ENCODE data around the gene PRG3. TPM values are rescaled to one million over a fixed set of nuclear protein-coding genes. Genes with fewer than 3 reads are reported as not detected.

The PRG3 gene
- total and polyA plus RNA-seq, 9 of the 15 experiments (the other 6 are each of a cell fraction or from before 2014, with no cell fraction given): 0.18 to 0.55 (median 0.38) TPM; not detected in 6

DNA sequence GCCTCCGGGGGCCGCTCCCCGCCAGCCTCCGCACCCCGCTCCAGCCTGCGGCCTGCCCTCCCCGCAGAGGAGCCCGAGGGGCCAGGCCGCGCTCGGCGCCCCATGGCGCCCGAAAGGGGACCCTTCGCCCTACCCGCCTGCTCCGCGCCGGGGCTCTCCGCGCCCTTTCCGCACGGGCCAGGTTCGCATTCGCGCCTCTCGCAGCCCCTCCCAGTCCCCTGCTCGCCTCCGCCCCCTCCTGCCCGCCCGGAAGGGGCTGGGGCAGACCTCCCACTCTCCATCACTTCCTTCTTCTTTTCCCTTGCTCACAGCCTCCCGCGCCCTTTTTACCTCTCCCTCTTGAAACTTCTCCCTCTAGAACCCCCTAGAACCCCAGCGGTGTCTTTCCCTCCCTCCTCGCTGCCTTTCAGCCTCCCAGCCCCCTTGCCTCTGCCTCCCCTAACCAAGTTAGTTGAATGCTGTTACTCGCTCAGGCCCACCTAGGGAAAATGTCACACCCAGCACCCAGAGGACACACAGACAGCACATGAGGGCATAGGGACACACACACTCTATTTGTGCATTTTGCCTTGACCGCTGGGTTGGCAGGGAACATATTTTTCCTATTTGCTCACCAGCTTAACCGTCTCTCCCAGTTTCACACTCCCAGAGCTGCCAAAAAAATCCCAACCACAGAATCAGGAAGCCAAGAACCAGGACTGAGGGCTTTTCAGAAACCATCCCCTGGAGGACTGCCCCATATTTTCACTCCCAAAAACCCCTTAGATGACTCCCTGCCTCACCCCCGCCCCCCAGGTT lies 46.2 kb upstream of the PRG3 start, which contains the start of gene SLC43A3 (continued):
- TF ChIP-seq, protein P1, sequence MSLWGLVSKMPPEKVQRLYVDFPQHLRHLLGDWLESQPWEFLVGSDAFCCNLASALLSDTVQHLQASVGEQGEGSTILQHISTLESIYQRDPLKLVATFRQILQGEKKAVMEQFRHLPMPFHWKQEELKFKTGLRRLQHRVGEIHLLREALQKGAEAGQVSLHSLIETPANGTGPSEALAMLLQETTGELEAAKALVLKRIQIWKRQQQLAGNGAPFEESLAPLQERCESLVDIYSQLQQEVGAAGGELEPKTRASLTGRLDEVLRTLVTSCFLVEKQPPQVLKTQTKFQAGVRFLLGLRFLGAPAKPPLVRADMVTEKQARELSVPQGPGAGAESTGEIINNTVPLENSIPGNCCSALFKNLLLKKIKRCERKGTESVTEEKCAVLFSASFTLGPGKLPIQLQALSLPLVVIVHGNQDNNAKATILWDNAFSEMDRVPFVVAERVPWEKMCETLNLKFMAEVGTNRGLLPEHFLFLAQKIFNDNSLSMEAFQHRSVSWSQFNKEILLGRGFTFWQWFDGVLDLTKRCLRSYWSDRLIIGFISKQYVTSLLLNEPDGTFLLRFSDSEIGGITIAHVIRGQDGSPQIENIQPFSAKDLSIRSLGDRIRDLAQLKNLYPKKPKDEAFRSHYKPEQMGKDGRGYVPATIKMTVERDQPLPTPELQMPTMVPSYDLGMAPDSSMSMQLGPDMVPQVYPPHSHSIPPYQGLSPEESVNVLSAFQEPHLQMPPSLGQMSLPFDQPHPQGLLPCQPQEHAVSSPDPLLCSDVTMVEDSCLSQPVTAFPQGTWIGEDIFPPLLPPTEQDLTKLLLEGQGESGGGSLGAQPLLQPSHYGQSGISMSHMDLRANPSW (CRISPR knock-in tag; IDR thresholded peaks at IDR 0.05): no peak
- no peak for TF ChIP-seq CBFA2T3 (IDR thresholded peaks at IDR 0.05)
- peak; percentile 26 for TF ChIP-seq NFIC (IDR thresholded peaks at IDR 0.05)
- no peak for TF ChIP-seq ETV6 (IDR thresholded peaks at IDR 0.05; ENCODE audit: borderline replicate concordance in 1 of 2, low read depth in 2 of 2, low read length in 1 of 2)
- no peak for TF ChIP-seq ETV6 (CRISPR knock-in tag; IDR thresholded peaks at IDR 0.05; ENCODE audit: borderline replicate concordance)
- TF ChIP-seq PPARD (CRISPR knock-in tag; IDR thresholded peaks at IDR 0.05): no peak
- TF ChIP-seq STAT5B (CRISPR knock-in tag; IDR thresholded peaks at IDR 0.05): no peak
- TF ChIP-seq EHMT2 (IDR thresholded peaks at IDR 0.05): peak; percentile 67; the same call in 1 of the 2 replicates
- no peak for TF ChIP-seq BACH1 (tag; IDR thresholded peaks at IDR 0.05)
- no peak for TF ChIP-seq ZNF263 (CRISPR knock-in tag; IDR thresholded peaks at IDR 0.05; ENCODE audit: borderline replicate concordance)
- TF ChIP-seq, protein P2, sequence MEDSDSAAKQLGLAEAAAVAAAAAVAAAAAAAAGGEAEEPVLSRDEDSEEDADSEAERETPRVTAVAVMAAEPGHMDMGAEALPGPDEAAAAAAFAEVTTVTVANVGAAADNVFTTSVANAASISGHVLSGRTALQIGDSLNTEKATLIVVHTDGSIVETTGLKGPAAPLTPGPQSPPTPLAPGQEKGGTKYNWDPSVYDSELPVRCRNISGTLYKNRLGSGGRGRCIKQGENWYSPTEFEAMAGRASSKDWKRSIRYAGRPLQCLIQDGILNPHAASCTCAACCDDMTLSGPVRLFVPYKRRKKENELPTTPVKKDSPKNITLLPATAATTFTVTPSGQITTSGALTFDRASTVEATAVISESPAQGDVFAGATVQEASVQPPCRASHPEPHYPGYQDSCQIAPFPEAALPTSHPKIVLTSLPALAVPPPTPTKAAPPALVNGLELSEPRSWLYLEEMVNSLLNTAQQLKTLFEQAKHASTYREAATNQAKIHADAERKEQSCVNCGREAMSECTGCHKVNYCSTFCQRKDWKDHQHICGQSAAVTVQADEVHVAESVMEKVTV (CRISPR knock-in tag; IDR thresholded peaks at IDR 0.05): no peak
- TF ChIP-seq, protein P3, sequence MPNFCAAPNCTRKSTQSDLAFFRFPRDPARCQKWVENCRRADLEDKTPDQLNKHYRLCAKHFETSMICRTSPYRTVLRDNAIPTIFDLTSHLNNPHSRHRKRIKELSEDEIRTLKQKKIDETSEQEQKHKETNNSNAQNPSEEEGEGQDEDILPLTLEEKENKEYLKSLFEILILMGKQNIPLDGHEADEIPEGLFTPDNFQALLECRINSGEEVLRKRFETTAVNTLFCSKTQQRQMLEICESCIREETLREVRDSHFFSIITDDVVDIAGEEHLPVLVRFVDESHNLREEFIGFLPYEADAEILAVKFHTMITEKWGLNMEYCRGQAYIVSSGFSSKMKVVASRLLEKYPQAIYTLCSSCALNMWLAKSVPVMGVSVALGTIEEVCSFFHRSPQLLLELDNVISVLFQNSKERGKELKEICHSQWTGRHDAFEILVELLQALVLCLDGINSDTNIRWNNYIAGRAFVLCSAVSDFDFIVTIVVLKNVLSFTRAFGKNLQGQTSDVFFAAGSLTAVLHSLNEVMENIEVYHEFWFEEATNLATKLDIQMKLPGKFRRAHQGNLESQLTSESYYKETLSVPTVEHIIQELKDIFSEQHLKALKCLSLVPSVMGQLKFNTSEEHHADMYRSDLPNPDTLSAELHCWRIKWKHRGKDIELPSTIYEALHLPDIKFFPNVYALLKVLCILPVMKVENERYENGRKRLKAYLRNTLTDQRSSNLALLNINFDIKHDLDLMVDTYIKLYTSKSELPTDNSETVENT (CRISPR knock-in tag; IDR thresholded peaks at IDR 0.05): 0 out of 2 replicates have a peak, but pooled peaks have one; percentile 47
- no peak; the same call in 1 of the 2 replicates for TF ChIP-seq NCOR1 (IDR thresholded peaks at IDR 0.05)
- no peak for TF ChIP-seq SREBF2 (CRISPR knock-in tag; IDR thresholded peaks at IDR 0.05)
- no peak for TF ChIP-seq RBM22 (IDR thresholded peaks at IDR 0.05; ENCODE audit: low read depth, low read length, poor library complexity, severe bottlenecking)
- no peak for TF ChIP-seq ZNF134 (CRISPR knock-in tag; conservative IDR thresholded peaks at IDR 0.05)
- peak; percentile 61 for TF ChIP-seq FUS (optimal IDR thresholded peaks at IDR 0.05; ENCODE audit: low read depth, low read length)
- no peak for TF ChIP-seq ZNF57 (CRISPR knock-in tag; IDR thresholded peaks at IDR 0.05)
- TF ChIP-seq, protein P4, sequence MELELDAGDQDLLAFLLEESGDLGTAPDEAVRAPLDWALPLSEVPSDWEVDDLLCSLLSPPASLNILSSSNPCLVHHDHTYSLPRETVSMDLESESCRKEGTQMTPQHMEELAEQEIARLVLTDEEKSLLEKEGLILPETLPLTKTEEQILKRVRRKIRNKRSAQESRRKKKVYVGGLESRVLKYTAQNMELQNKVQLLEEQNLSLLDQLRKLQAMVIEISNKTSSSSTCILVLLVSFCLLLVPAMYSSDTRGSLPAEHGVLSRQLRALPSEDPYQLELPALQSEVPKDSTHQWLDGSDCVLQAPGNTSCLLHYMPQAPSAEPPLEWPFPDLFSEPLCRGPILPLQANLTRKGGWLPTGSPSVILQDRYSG (tag; conservative IDR thresholded peaks at IDR 0.05; ENCODE audit: low read depth): no peak
- TF ChIP-seq, protein P5, sequence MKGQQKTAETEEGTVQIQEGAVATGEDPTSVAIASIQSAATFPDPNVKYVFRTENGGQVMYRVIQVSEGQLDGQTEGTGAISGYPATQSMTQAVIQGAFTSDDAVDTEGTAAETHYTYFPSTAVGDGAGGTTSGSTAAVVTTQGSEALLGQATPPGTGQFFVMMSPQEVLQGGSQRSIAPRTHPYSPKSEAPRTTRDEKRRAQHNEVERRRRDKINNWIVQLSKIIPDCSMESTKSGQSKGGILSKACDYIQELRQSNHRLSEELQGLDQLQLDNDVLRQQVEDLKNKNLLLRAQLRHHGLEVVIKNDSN (CRISPR knock-in tag; IDR thresholded peaks at IDR 0.05): no peak

All from K562 (cell line).